GM18526 (cell line): ENCODE results near the gene TOR1A.

Experiments used
- POLR2A ChIP-seq: IDR thresholded peaks from 3 replicates; pipeline ENCODE4 v1.6.1; 2011; ENCODE audit not compliant: insufficient read length; ENCODE audit errors: extremely low read depth

The TOR1A gene

GRCh38 chr9:129814432-129815223 is 9.3 kb downstream of the TOR1A start:
- TF ChIP-seq POLR2A = no peak

- no peak for TF ChIP-seq POLR2A
These were observed 10.3 kb downstream of the TOR1A start for GRCh38 chr9:129813661-129814060.

DNA sequence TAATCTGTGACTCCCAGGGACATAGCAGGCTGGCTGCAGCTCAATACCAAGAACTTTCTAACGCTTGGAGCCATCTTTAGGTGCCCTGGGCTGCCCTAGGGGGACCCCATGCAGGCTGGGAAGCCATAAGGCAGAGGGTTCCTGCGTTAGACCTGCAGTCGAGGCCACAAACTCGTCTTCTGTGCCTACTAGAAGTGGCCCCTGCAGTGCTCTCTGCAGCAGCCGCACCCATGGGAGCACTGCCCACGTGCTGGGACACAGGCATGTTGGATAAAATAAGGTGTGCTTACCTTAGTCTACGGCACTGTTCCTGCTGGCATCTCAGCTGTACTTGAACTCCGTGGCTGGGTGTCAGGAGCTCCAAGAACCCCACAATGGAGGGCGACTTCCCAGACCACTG is 11.6 kb downstream of the TOR1A start:
- TF ChIP-seq POLR2A = no peak

- no peak for TF ChIP-seq POLR2A
These were observed 12.0 kb downstream of the TOR1A start for GRCh38 chr9:129811967-129812363.

GRCh38 chr9:129810788-129811187 is 13.1 kb downstream of the TOR1A start:
- no peak for TF ChIP-seq POLR2A

DNA sequence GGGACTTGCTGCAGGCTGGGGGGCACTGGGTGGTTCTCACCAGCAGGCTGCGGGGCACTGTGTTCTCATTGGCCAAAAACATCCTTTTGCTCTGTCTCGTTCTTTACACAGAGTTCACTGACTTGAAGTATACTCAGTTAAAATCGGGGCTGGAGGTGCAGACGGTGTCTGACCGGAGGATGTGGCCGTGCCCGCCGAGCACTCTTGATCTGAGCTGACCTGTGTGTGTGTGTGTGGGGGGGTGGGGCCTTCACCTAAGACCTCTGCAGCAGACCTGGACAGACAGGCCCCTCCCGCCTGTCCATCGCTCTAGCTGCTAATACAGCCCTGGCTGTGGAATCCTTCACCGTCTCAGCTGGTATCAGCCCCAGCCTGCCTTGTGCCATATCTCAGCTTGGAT is 13.8 kb downstream of the TOR1A start:
- TF ChIP-seq POLR2A = no peak

GRCh38 chr9:129809346-129809745 is 14.6 kb downstream of the TOR1A start:
- no peak for TF ChIP-seq POLR2A

GRCh38 chr9:129806061-129806460 is 17.9 kb downstream of the TOR1A start:
- no peak for TF ChIP-seq POLR2A

DNA sequence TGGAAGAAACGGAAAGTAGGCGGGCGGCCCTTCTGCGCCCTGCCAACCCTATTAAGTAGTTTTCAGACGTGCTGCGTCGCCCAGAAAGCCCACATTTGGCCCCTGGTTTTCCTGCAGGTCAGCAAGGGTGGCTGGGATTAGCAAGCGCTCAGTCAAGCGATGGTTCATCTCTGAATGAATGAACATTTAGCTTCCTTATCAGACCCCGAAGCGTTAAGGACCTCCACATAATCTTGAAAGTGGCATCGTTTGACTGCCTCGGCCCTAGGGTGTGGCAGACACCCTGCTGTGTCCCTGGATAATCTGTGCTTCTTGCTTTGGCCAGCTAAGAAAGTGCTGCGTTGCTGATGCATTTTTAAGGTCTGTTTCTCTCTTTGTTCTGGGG is 20.3 kb downstream of the TOR1A start:
- no peak for TF ChIP-seq POLR2A

DNA sequence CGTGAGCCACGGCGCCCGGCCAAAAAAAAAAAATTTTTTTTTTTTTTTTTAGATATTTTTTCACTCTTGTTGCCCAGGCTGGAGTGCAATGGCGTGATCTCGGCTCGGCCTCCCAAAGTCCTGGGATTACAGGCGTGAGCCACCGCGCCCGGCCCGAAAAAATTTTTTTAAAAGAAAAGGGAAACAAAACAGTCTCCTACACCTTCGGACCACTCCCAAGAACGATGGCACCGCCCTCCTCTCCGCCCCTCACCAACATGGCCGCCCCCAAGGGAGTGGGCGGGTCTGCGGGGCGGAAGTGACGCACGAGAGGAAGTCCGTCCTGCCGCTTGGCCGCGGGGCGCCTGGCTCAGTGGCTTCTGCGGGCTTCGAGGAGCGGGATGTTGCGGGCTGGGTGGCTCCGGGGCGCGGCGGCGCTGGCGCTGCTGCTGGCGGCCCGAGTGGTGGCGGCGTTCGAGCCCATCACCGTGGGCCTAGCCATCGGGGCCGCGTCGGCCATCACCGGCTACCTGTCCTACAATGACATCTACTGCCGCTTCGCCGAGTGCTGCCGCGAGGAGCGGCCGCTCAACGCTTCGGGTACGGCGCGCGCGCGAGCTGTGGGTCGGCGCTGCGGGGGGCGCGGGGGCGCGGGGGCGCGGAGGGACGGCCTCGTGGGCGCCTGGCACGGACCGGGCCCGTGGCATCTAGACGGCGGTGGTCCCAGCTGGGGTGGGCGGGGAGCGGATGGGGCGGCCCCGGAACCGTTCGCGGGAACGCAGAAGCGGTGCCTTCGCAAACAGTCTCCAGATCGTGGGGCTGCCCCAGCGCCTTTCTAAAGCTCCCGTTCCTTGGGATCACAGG is 20.9 kb downstream of the TOR1A start, which contains the start of gene TOR1B:
TOR1B (plus strand) TSS at position 352 of the 843 bp plus-strand sequence; CDS start at position 381, 29 bp downstream.
- peak; percentile 79 for TF ChIP-seq POLR2A

DNA sequence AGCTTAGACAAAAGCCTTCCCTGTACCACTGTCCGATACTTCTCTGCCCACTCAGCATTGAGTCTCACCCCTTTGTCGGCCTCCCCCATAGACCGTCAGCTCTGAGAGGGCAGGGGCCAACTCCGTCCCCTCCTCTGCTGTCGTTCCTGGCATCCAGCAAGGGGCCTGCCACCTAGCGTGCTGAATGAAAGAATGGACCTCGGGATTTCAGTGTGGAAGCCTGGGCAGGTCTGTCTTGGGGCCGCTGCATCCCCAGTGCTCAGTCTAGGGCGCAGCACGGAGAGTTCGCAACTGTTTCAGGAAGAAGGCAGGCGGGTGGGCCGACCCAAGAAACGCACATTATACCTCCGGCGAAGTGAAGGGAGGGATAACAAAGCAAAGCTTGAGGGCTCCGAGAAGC is 22.4 kb downstream of the TOR1A start:
- TF ChIP-seq POLR2A = no peak

- no peak for TF ChIP-seq POLR2A
These were observed 25.0 kb downstream of the TOR1A start for GRCh38 chr9:129798973-129799372.

DNA sequence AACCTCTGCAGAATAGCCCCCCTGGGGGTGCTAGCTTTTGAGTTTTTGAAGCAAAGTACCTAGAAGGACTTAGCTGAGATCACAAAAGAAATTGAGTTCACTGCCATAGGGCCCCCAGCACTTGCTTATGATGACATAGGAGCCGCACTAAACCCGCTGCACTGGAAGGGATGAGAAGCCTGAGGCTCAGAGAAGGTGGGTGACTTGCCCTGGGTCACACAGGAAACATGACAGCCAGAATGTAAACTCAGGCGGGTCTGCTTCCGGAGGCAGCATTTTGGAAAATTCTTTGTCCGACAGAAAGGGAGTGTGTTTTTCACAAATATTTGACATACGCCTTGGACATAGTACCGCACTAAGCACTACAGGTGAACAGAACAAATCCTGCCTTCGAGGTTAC is 29.4 kb downstream of the TOR1A start:
- TF ChIP-seq POLR2A = no peak

DNA sequence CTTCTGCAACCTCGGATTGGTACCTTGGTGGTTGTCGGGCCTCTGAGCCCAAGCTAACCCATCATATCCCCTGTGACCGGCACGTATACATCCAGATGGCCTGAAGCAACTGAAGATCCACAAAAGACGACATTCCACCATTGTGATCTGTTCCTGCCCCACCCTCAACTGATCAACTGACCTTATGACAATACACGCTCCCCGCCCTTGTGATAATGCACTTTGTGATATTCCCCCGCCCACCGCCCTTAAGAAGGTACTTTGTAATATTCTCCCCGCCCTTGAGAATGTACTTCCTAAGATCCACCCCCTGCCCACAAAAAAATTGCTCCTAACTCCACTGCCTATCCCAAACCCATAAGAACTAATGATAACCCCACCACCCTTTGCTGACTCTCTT is 37.5 kb downstream of the TOR1A start:
- no peak for TF ChIP-seq POLR2A

- no peak for TF ChIP-seq POLR2A
These were observed 38.1 kb downstream of the TOR1A start for GRCh38 chr9:129785866-129786265.
